CD14-positive monocyte (primary cell): ENCODE measurements around the gene NUPR1. TPM values are rescaled to one million over a fixed set of nuclear protein-coding genes. Genes with fewer than 3 reads are reported as not detected.

Source experiments
- DNase-seq, 3 donors: peaks; one replicate each; pipeline ENCODE4 v3.0.0-alpha.2; 2011 to 2022
- H2AFZ ChIP-seq: 2 replicates; pipeline ENCODE4 v1.6.0; 2012; ENCODE audit warnings: mild to moderate bottlenecking, low read depth, low read length, inconsistent platforms; ENCODE audit not compliant: insufficient read depth, poor library complexity, severe bottlenecking
- H3K27ac ChIP-seq, 2 donors: 1 replicate in 1 of 2; 2 replicates in 1 of 2; pipeline ENCODE4 v1.5.1; 2012 to 2013; ENCODE audit warnings: low read length in 2 of 2, control low read depth in 1 of 2, inconsistent platforms in 1 of 2, low read depth in 1 of 2, mild to moderate bottlenecking in 1 of 2
- H3K27me3 ChIP-seq, 2 donors: one replicate each; pipeline versions ENCODE4 v1.6.0 to v1.6.1; 2011 to 2013; ENCODE audit warnings: low read length in 2 of 2; ENCODE audit not compliant: control insufficient read depth in 2 of 2, insufficient read depth in 2 of 2
- H3K36me3 ChIP-seq, 2 donors: replicated peaks in 1 of 2; 1 replicate in 1 of 2; 2 replicates in 1 of 2; pipeline versions ENCODE4 v1.5.1 to v1.6.1; 2012 to 2013; ENCODE audit warnings: low read length in 2 of 2, control low read depth in 1 of 2, inconsistent platforms in 1 of 2, mild to moderate bottlenecking in 1 of 2; ENCODE audit not compliant: insufficient read depth in 2 of 2, control insufficient read depth in 1 of 2
- H3K4me1 ChIP-seq, 2 donors: 1 replicate in 1 of 2; 2 replicates in 1 of 2; pipeline versions ENCODE4 v1.5.1 to v1.6.1; 2012 to 2013; ENCODE audit warnings: low read length in 2 of 2, control low read depth in 1 of 2, inconsistent platforms in 1 of 2, mild to moderate bottlenecking in 1 of 2, moderate library complexity in 1 of 2; ENCODE audit not compliant: insufficient read depth in 2 of 2, control insufficient read depth in 1 of 2
- H3K4me2 ChIP-seq: replicated peaks from 2 replicates; pipeline ENCODE3; 2012; ENCODE audit warnings: low read length, moderate library complexity, mild to moderate bottlenecking; ENCODE audit not compliant: poor library complexity, severe bottlenecking; ENCODE audit errors: extremely low read depth
- H3K4me3 ChIP-seq, 3 experiments: fragments of 200-600 bp in 1 of 3; sonication (generic) in 1 of 3; replicated peaks in 1 of 3; 1 replicate in 2 of 3; 2 replicates in 1 of 3; pipeline ENCODE4 v1.5.1; 2011 to 2013; ENCODE audit warnings: low read length in 3 of 3, mild to moderate bottlenecking in 3 of 3, control low read depth in 2 of 3, low read depth in 2 of 3, inconsistent platforms in 1 of 3, moderate library complexity in 1 of 3
- H3K79me2 ChIP-seq: 2 replicates; pipeline ENCODE4 v1.6.0; 2012; ENCODE audit warnings: mild to moderate bottlenecking, control low read depth, inconsistent platforms, low read length, moderate library complexity; ENCODE audit not compliant: insufficient read depth
- H3K9ac ChIP-seq: 2 replicates; pipeline ENCODE4 v1.6.0; 2017; ENCODE audit warnings: low read length, mild to moderate bottlenecking; ENCODE audit not compliant: insufficient read depth, poor library complexity, severe bottlenecking
- H3K9me3 ChIP-seq, 2 donors: replicated peaks in 1 of 2; 1 replicate in 1 of 2; 2 replicates in 1 of 2; pipeline versions ENCODE4 v1.5.1 to v1.6.1; 2012 to 2013; ENCODE audit warnings: low read length in 2 of 2, control low read depth in 1 of 2; ENCODE audit not compliant: control insufficient read depth in 1 of 2, insufficient read depth in 1 of 2
- H4K20me1 ChIP-seq: 2 replicates; pipeline ENCODE4 v1.6.0; 2012; ENCODE audit warnings: mild to moderate bottlenecking, low read length, control low read depth, moderate library complexity; ENCODE audit not compliant: insufficient read depth
- H3K27ac Mint-ChIP-seq, 7 donors: one replicate each; pipeline ENCODE4 v1.8.0; 2020; ENCODE audit warnings: mild to moderate bottlenecking in 7 of 7, mixed read lengths in 7 of 7, moderate library complexity in 6 of 7, inconsistent platforms in 2 of 7
- H3K27me3 Mint-ChIP-seq, 3 donors: one replicate each; pipeline ENCODE4 v1.8.0; 2021 to 2022; ENCODE audit warnings: low read depth in 3 of 3, mild to moderate bottlenecking in 3 of 3, mixed read lengths in 3 of 3, moderate library complexity in 3 of 3, inconsistent platforms in 1 of 3
- H3K36me3 Mint-ChIP-seq, 2 donors: one replicate each; pipeline ENCODE4 v1.8.0; 2020; ENCODE audit warnings: mixed read lengths in 2 of 2, inconsistent platforms in 1 of 2, mild to moderate bottlenecking in 1 of 2
- H3K4me1 Mint-ChIP-seq: one replicate; pipeline ENCODE4 v1.8.0; 2020; ENCODE audit warnings: mild to moderate bottlenecking, mixed read lengths
- H3K4me3 Mint-ChIP-seq, 2 donors: one replicate each; pipeline ENCODE4 v1.8.0; 2020; ENCODE audit warnings: mild to moderate bottlenecking in 2 of 2, mixed read lengths in 2 of 2, moderate library complexity in 1 of 2
- H3K9me3 Mint-ChIP-seq, 7 donors: one replicate each; pipeline ENCODE4 v1.8.0; 2020 to 2022; ENCODE audit warnings: mixed read lengths in 7 of 7, mild to moderate bottlenecking in 6 of 7, moderate library complexity in 6 of 7, inconsistent platforms in 2 of 7
- WGBS: methylation state at CpG from one replicate; pipeline ENCODE4 v1.1.5; 2013; ENCODE audit warnings: missing lambda C conversion rate; ENCODE audit not compliant: insufficient coverage; 5-methylcytosine and 5-hydroxymethylcytosine counted together
- intact Hi-C, 2 donors: fragments of 100-400 bp; cut with micrococcal nuclease; formaldehyde crosslinking; loops; one replicate each; pipeline versions ENCODE4 v1.15.0 to v1.15.1; 2023
- polyA plus RNA-seq, 3 donors: library from polyadenylated mRNA; depleted of rRNA in 1 of 3; unstranded in 2 of 3; stranded (reverse) in 1 of 3; fragments of 300-500 nt in 2 of 3; fragments of >200 nt in 1 of 3; fragmentation: Illumina TruSeq in 2 of 3; gene quantifications; 1 replicate in 2 of 3; 2 replicates in 1 of 3; pipeline ENCODE4 v1.2.3, GENCODE V29; 2012 to 2021
- TF ChIP-seq, protein P1 (sequence below): fragments of 200-600 bp; IDR thresholded peaks from one replicate; pipeline ENCODE4 v1.8.0; 2022; ENCODE audit warnings: antibody characterized with exemption, mild to moderate bottlenecking

Gene NUPR1
- polyA plus RNA-seq, 3 donors = 0.01 to 1.9 TPM; not detected in 1

DNA sequence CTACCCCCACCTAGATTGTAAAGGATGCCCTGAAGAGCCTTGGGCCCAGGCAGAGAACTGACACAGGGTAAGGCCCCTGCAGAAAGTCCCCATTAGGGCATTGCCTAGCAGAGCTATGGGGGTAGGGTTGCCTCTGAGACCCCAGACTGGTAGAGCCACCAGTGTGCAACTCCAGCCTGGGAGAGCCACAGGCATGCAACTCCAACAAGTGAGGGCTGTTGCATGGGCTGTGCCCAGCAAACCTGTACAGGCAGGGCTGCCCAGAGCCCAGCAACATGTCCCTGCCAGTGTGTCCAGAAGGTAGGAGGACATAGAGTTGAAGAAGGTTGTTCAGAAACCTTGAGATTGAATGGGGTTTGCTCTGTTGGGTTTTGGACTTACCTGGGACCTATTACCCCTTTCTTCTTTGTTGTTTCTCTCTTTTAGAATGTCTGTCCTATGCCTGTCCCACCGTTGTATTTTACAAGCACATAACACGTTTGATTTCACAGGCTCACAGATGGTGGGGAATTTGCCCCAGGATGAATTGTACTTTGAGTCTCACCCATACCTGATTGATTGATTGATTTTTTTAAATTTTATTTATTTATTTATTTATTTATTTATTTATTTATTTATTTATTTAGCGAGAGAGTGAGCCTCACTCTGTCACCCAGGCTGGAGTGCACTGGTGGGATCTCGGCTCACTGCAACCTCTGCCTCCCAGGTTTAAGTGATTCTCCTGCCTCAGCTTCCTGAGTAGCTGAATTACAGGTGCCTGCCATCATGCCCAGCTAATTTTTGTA, 31.4 kb upstream of the NUPR1 start:
- H3K4me1 ChIP-seq = peaks cover 20 to 22% of the 10 kb centered on the region in 2 donors
- H3K4me3 ChIP-seq = no peak overlapping the region
- no peak overlapping the region for H3K9ac ChIP-seq
- H3K4me1 Mint-ChIP-seq = peaks cover 26% of the 10 kb centered on the region
- H3K4me3 Mint-ChIP-seq = no peak overlapping the region
- no peak overlapping the region for H3K4me2 ChIP-seq
- H4K20me1 ChIP-seq = peaks cover 49% of the 10 kb centered on the region
- intact Hi-C loops = no loop called here
- WGBS = no CpG with 5 or more reads among the region's 4 CpGs
- peaks cover 0 to 12% of the 10 kb centered on the region in 2 donors for H3K36me3 ChIP-seq
- no peaks in the 10 kb centered on the region for H3K27me3 ChIP-seq
- H3K27me3 Mint-ChIP-seq = peaks cover 0 to 3% (median 2%) of the 10 kb centered on the region in 3 donors
- DNase-seq = no peak
- H3K9me3 ChIP-seq = peaks cover 6 to 13% of the 10 kb centered on the region in 2 donors
- no peak overlapping the region for H2AFZ ChIP-seq
- H3K27ac Mint-ChIP-seq = no peak overlapping the region
- H3K36me3 Mint-ChIP-seq = peaks cover 26 to 36% of the 10 kb centered on the region in 2 donors
- H3K9me3 Mint-ChIP-seq = peaks cover 8 to 20% (median 13%) of the 10 kb centered on the region in 7 donors
- TF ChIP-seq, protein P1, sequence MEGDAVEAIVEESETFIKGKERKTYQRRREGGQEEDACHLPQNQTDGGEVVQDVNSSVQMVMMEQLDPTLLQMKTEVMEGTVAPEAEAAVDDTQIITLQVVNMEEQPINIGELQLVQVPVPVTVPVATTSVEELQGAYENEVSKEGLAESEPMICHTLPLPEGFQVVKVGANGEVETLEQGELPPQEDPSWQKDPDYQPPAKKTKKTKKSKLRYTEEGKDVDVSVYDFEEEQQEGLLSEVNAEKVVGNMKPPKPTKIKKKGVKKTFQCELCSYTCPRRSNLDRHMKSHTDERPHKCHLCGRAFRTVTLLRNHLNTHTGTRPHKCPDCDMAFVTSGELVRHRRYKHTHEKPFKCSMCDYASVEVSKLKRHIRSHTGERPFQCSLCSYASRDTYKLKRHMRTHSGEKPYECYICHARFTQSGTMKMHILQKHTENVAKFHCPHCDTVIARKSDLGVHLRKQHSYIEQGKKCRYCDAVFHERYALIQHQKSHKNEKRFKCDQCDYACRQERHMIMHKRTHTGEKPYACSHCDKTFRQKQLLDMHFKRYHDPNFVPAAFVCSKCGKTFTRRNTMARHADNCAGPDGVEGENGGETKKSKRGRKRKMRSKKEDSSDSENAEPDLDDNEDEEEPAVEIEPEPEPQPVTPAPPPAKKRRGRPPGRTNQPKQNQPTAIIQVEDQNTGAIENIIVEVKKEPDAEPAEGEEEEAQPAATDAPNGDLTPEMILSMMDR = no peak
- no peak overlapping the region for H3K27ac ChIP-seq
- peaks cover 39% of the 10 kb centered on the region for H3K79me2 ChIP-seq

DNA sequence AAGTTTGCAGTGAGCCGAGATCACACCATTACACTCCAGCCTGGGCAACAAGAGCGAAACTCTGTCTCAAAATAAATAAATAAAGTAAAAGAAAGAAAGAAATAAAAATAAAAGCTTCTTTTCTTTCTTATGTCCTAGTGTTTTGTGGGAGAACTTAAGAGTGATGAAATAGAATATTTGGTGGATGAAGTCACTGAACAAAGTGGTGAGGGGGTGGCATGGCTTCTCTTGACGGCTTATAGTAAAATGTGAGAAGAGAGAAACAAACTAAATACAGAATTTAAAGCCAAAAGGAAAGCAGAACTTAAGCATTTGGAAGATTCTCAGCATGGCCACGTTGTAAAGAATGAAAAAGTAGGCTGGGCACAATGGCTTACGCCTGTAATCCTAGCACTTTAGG, 30.2 kb upstream of the NUPR1 start:
- no peak overlapping the region for H3K4me3 Mint-ChIP-seq
- intact Hi-C loops = no loop called here

More for the DNA sequence above, 30.2 kb upstream of the NUPR1 start:
- peaks cover 8 to 20% (median 14%) of the 10 kb centered on the region in 7 donors for H3K9me3 Mint-ChIP-seq
- H3K27ac Mint-ChIP-seq = peak overlapping the region in 1 of 7 donors; percentile 54
- no peak overlapping the region for H3K4me3 ChIP-seq
- peaks cover 19% of the 10 kb centered on the region for H3K4me1 Mint-ChIP-seq
- peaks cover 6 to 13% of the 10 kb centered on the region in 2 donors for H3K9me3 ChIP-seq
- no peak overlapping the region for H3K9ac ChIP-seq
- H2AFZ ChIP-seq = no peak overlapping the region
- no peak overlapping the region for H3K4me2 ChIP-seq
- no peaks in the 10 kb centered on the region for H3K27me3 ChIP-seq
- TF ChIP-seq, protein P1 = no peak
- H3K27ac ChIP-seq = no peak overlapping the region
- peaks cover 16 to 17% of the 10 kb centered on the region in 2 donors for H3K4me1 ChIP-seq
- peaks cover 0 to 3% (median 2%) of the 10 kb centered on the region in 3 donors for H3K27me3 Mint-ChIP-seq
- H3K36me3 ChIP-seq = peaks cover 2 to 16% of the 10 kb centered on the region in 2 donors
- H3K79me2 ChIP-seq = peaks cover 38% of the 10 kb centered on the region
- WGBS = 93% methylated on average over 2 of the region's 5 CpGs
- H3K36me3 Mint-ChIP-seq = peaks cover 21 to 39% of the 10 kb centered on the region in 2 donors
- no peak for DNase-seq
- peaks cover 44% of the 10 kb centered on the region for H4K20me1 ChIP-seq
